Activated CD4-positive, alpha-beta T cell treated with anti-CD3 and anti-CD28 coated beads for 48 hours (primary cell): ENCODE results near the gene SMPX.
"Not testable (repeated sequence)": the region's sequence is repeated elsewhere in the genome, so short reads cannot be mapped to it uniquely, and the experiment has no call there.

Experiments used
- DNase-seq: peaks from one replicate; pipeline ENCODE4 v3.0.0-alpha.2; 2020

Gene SMPX

GRCh38 chrX:21757960-21758359, at the start of gene SMPX:
Gene SMPX (minus strand): TSS chrX:21758116. CDS start chrX:21754290, 3,826 bp downstream.
- no peak for DNase-seq

GRCh38 chrX:21806691-21807090, 48.8 kb upstream of the SMPX start:
- no peak for DNase-seq

GRCh38 chrX:21802839-21803238, 44.9 kb upstream of the SMPX start:
- no peak for DNase-seq

GRCh38 chrX:21802054-21802670, 44.2 kb upstream of the SMPX start:
- DNase-seq: no peak

- DNase-seq: no peak
Observed at GRCh38 chrX:21800344-21800770, 42.4 kb upstream of the SMPX start.

- DNase-seq: no peak
Observed at GRCh38 chrX:21799767-21800166, 41.9 kb upstream of the SMPX start.

GRCh38 chrX:21798677-21799219, 40.8 kb upstream of the SMPX start:
- no peak for DNase-seq

GRCh38 chrX:21781976-21782375, 24.1 kb upstream of the SMPX start:
- DNase-seq: no peak

- no peak for DNase-seq
Observed at GRCh38 chrX:21781525-21781924, 23.6 kb upstream of the SMPX start.

- DNase-seq: no peak
Observed at GRCh38 chrX:21779095-21779494, 21.2 kb upstream of the SMPX start.

- no peak for DNase-seq
Observed at GRCh38 chrX:21778236-21778635, 20.3 kb upstream of the SMPX start.

GRCh38 chrX:21775128-21775527, 17.2 kb upstream of the SMPX start:
- DNase-seq: not testable (repeated sequence)

GRCh38 chrX:21773036-21773435, 15.1 kb upstream of the SMPX start:
- DNase-seq: not testable (repeated sequence)

GRCh38 chrX:21770631-21771321, 12.9 kb upstream of the SMPX start:
- DNase-seq: no peak

GRCh38 chrX:21766101-21766500, 8.2 kb upstream of the SMPX start:
- no peak for DNase-seq

GRCh38 chrX:21764008-21764407, 6.1 kb upstream of the SMPX start:
- DNase-seq: no peak

GRCh38 chrX:21758488-21758887, 572 bp upstream of the SMPX start:
- DNase-seq: no peak

GRCh38 chrX:21756785-21757529, 959 bp downstream of the SMPX start:
- no peak for DNase-seq

GRCh38 chrX:21749924-21750323, 8.0 kb downstream of the SMPX start:
- DNase-seq: no peak

- DNase-seq: no peak
Observed at GRCh38 chrX:21748235-21748634, 9.7 kb downstream of the SMPX start.

GRCh38 chrX:21747558-21747957, 10.4 kb downstream of the SMPX start:
- no peak for DNase-seq

- DNase-seq: peak; percentile 50
Observed at GRCh38 chrX:21745756-21746155, 12.2 kb downstream of the SMPX start.

GRCh38 chrX:21744721-21745120, 13.2 kb downstream of the SMPX start:
- no peak for DNase-seq

- DNase-seq: no peak
Observed at GRCh38 chrX:21744060-21744459, 13.9 kb downstream of the SMPX start.
